Stimulated activated CD8-positive, alpha-beta memory T cell treated with anti-CD3 and anti-CD28 coated beads, Interleukin-4, amount 100 ng/mL, for 48 hours (primary cell): ENCODE results near the gene GORAB.

ENCODE experiments used
- DNase-seq: peaks from one replicate; pipeline ENCODE4 v3.0.0-alpha.2; 2020

The GORAB gene

DNA sequence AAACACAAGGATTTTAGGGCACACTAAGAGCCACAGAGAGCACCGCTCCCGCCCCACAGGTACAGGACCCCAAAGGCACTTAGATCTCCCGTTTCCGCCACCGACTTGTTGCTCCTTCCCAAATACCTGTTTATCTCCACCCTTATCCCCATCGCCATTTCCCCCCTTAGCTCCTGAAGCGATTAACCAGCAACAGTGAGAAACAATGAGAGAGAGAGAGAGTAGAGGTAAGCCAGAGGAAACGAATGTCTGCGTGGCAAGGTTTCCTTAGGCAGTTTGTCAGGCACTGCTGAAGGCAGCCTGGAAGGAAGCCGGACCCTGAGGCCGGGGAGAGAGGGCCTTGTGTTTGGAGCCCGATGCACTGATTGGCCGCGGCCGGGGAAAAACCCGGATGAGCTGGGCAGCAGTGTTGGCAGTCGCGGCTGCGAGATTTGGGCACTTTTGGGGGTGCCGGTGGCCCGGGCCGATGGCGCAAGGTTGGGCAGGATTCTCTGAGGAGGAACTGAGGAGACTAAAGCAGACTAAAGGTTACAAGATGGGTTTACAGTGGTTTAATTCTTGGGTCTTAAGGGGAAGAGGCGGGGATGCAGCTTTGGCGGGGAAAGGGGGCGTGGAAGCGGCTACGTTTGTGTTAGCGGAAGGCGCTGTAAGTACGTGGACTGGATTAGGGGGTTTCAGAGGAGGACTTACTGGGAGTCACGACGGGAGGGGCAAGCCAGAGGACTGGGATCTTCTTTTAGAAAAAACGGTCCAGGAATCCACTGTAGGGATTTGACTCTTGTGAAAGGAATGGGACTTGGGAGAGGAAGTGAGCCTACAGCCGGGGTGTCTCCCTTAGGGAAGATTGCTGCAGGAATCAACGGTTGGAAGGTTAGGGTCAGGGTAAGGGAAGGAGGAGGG lies at the start of gene GORAB:
Gene GORAB (plus strand): TSS at position 409 of the 900 bp plus-strand sequence. CDS start 58 bp downstream, at position 467.
- peak; percentile 90 for DNase-seq

DNA sequence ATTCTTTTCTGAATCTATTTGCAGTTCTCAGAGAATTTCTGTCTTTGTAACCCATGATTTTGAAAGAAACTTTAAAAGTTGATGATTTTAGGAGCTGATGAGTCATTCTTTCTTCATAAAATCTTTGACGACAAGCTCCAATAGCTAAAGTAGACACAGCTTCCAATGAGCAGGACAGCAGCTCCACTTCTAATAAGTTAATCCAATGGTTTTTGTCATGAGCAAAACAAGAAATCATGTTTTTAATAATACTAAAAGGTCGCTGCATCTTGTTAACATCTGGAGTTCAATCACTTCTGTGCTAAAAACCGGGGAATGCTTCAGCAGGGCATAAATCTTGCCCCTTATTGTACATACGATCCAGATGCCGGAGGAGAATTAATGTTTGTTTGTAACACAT lies 48.9 kb upstream of the GORAB start:
- DNase-seq, result no peak

GRCh38 chr1:170487503-170487902 lies 44.5 kb upstream of the GORAB start:
- no peak for DNase-seq

GRCh38 chr1:170491291-170491690 lies 40.7 kb upstream of the GORAB start:
- no peak for DNase-seq

DNA sequence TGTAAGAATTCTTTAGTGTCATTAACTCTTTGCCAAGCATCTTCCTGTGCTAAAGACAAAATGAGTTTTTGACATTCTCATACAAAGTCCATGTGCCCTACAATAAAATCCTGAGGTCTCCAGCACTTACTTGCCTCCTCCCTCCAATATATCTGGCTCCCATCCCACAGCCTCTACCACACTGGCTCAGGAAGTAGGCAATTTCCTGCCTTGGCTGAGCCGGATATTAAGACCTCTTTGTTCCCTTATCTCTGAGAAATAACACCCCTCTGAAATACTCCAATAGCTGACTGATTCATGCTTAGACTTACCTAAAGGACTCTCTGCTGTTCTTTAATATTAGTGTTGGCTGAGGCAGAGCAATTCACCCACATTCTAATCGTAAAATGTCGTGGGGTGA lies 37.6 kb upstream of the GORAB start:
- no peak for DNase-seq

DNA sequence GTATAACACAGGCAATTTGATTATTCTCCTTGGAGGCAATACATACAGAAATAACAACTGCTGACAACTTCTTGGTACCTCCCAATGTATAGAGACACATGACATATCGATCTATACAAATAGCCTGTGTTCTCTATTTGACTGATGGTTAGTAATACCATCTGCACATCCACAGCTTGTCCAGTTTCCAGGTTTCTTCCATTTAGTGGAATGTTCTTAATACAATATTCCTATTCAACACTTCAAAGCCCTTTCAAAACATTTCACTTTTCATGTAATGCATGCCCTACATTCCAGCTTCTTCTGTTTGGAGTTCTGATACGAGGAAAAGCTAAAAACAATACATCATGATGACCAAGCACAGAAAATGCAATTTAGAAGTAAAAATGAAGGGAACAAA lies 37.0 kb upstream of the GORAB start:
- no peak for DNase-seq

DNA sequence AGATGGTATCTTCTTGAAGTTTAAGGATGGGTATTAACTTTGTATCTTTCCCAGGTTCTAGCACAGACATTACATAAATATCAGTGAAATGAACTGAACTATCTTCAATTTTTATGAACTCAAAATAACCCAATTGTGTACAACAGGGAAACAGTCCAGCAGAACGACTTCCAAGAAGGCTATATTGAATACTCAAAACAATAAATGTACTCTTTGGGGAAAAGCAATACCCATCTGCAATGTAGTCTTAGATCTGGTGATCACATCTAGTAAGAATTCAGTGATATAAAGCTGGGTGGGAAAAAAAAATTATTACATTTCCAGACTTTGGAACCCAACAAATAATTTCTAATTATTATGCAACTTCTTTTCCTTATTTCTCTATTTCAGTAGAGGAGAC lies 33.1 kb upstream of the GORAB start:
- no peak for DNase-seq

DNA sequence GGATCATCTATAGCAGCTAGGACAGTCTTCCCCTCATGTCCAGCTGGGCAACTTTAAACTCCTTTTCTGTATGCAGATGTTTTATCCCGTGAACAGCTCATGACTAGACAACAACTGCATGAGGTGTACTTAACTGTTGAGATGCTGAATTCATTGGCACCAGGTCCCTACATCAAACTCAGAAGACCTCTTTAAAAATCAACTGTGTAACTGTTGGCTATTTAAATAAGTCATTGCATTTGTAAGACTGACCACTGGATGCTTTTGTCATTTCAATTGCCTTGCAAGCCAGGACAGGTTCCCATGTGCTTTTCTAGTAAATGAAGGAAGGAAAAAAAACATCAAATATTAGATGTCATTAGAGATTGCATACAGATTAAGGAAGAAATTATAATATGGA lies 28.3 kb upstream of the GORAB start:
- DNase-seq, result no peak

GRCh38 chr1:170510163-170510562 lies 21.8 kb upstream of the GORAB start:
- DNase-seq, result no peak

DNA sequence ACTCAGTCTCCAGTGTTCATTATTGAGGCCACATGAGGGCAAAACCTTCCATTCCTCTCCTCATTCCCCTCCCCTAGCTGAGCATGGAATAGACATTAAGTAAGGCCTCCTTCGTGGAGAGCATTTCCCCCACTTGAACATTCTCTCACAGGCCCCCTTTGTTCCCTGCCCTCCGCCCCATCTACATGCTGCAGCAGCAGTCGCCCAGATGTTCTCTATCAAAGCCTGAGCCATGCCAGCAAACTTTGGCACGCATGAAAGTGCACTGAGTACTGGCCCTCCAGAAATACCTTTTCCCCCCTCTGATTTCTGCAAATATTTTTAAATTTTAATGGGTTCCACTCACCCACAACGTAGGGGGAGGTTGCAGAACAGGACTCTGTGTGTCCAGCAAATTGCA lies 20.9 kb upstream of the GORAB start:
- no peak for DNase-seq

GRCh38 chr1:170513138-170513537 lies 18.8 kb upstream of the GORAB start:
- no peak for DNase-seq

DNA sequence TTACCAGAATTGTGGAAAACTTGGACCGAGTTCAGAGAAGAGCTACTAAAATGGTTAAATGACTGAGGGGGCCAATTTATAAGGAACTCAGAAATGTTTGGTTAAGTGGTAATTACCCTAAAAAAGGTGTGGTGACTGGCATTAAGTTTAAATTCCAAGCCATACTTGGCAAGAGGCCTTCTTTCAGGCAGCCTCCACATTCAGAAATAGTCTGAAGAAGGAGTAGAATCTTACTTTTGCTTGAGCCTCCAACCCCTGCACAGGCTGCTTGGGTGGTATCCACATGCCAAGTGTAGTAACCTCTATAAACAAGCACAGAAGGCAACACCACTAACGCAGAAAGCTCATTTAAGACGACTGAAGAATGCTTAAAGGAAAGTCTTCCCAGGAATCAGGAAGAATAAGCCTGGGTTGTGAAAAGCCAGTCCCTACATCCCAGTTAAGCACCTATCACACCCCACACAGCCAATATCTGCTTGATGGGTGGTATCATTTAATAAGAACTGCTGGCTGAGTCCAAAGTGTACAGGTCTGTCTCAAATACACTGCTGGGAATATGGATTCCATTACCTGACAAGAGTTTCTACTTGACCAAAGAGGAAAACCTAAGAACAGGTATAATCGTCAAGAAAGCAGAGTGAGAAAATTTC lies 13.7 kb upstream of the GORAB start:
- DNase-seq, result no peak

- DNase-seq, result no peak
These were observed 13.0 kb upstream of the GORAB start for GRCh38 chr1:170518965-170519364.

DNA sequence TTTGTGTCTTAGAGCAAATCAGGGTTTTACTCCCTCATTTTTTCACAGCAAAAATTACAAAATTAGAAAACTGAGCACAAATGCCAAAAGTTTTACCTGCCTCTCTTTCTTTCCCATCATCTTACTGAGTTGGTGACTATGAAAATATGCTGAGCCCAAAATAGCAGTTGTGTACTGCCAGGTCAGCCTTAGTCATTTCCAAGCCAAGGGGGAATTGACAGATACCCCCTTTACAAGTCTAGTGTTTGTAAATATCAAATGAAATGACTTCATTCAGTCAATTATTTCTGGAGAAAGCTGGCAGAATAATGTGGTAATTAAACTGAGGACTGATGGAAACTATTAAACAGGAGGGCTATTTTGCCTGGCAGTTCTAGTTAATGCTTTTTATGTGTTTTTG lies 11.4 kb upstream of the GORAB start:
- DNase-seq, result no peak

DNA sequence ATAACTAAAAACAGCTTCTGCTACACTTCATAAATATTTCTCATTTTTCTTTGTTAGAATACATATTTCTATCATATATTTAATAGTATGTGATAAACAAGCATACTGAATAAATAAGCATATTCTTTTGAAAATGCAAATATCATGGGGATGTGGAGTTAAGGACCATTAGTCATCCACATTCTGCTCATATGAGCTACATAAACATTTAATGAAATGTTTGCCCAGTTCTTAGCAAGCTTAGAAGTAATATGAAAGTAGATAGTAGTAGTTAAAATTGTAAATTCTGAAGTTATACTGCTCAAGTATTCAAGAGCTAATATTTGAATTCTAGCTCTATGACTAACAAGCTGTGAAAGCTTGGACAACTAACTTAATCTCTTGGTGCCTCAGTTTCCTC lies 10.1 kb upstream of the GORAB start:
- DNase-seq, result no peak

GRCh38 chr1:170530972-170531757 lies 801 bp upstream of the GORAB start:
- DNase-seq, result peak; percentile 27

- no peak for DNase-seq
These were observed 1.3 kb downstream of the GORAB start for GRCh38 chr1:170533298-170533697.

GRCh38 chr1:170534626-170535147 lies 2.7 kb downstream of the GORAB start:
- no peak for DNase-seq

GRCh38 chr1:170535418-170535817 lies 3.5 kb downstream of the GORAB start:
- no peak for DNase-seq

GRCh38 chr1:170536924-170537551 lies 5.1 kb downstream of the GORAB start:
- DNase-seq, result no peak

DNA sequence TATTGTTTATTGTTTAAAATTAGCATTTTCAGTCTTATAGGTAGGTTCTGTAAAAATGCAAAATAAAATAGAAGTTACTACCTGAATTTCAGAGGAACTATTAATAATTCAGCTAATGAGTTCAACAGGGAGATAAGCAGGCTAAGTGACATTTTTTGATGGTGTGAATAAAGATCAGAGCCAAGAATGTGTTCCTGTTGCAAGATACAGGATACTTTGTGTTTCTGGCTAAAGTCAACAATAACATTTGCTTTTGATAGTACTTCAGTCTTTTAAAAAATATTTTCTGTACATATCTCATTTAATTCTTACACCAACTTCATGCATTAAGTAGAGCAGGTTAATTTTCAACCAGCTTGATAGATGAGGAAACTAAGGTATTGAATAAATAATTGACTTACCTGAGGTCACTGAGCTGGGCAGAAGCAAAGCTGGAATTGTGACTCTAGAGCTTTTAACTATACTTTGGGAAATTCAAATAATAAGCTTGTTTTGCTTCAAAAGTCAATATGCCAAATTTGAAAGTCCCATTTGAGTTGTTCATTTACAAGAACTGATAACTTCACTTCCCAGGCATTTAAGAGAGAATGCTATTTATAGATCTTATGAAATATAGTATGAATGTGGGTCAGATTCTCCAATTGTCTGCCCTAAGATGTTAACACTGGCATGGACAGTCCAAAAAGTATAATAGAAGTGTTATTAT lies 6.0 kb downstream of the GORAB start:
- DNase-seq, result no peak

DNA sequence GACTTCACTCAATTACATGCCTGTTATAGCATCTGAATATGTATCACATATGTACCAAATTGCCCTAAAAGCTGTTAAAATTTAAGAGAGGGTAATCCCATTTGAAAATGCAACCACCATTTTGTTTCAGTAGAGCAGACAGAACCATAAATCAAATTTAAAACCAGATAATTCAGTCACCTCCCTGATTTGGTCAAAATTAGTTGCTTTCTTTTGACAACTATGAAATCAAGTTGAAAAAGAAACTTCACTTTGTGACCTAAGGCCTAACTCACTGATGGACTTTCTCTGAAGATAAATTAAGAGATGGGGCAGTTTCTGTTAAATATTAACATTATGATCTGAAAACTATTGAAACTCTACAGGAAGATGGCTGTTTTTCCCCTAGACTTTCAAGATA lies 6.7 kb downstream of the GORAB start:
- no peak for DNase-seq
